HAP-1 (cell line): ENCODE results near the gene R3HDM4.

Source experiments
- DNase-seq, 2 experiments: peaks; one replicate each; pipeline ENCODE4 v3.0.0-alpha.2; 2016 to 2020; ENCODE audit warnings: low spot score in 2 of 2
- H3K27me3 ChIP-seq: fragments of 250-450 bp; sonication (Bioruptor Pico); 2 replicates; pipeline ENCODE4 v1.5.1; 2020; ENCODE audit warnings: low read depth, mild to moderate bottlenecking, moderate library complexity
- H3K36me3 ChIP-seq: fragments of 250-450 bp; sonication (Bioruptor Pico); replicated peaks from 2 replicates; pipeline ENCODE4 v1.5.1; 2020; ENCODE audit warnings: mild to moderate bottlenecking
- H3K4me1 ChIP-seq: fragments of 250-450 bp; sonication (Bioruptor Pico); 2 replicates; pipeline ENCODE4 v1.5.1; 2020; ENCODE audit warnings: mild to moderate bottlenecking
- H3K4me3 ChIP-seq: fragments of 250-450 bp; sonication (Bioruptor Pico); 2 replicates; pipeline ENCODE4 v1.5.1; 2020; ENCODE audit warnings: mild to moderate bottlenecking, moderate library complexity
- H3K9me3 ChIP-seq: fragments of 250-450 bp; sonication (Bioruptor Pico); 2 replicates; pipeline ENCODE4 v1.5.1; 2020; ENCODE audit warnings: mild to moderate bottlenecking, moderate library complexity
- in situ Hi-C: fragments of 300-500 bp; cut with MboI; formaldehyde crosslinking; loops from 3 replicates; pipeline ENCODE4 v1.14.3; 2020; ENCODE audit warnings: low sequenced_read_pairs, inconsistent platforms, mixed read lengths

The R3HDM4 gene

GRCh38 chr19:952680-953444, 39.8 kb upstream of the R3HDM4 start:
- in situ Hi-C loops = no loop called here
- no peak for DNase-seq
- no peak overlapping the region for H3K4me3 ChIP-seq
- no peaks in the 10 kb centered on the region for H3K4me1 ChIP-seq
- H3K36me3 ChIP-seq = peaks cover 4% of the 10 kb centered on the region; the same call in 1 of the 2 replicates
- H3K27me3 ChIP-seq = no peaks in the 10 kb centered on the region
- H3K9me3 ChIP-seq = no peaks in the 10 kb centered on the region

GRCh38 chr19:952049-952679, 39.1 kb upstream of the R3HDM4 start:
- no peaks in the 10 kb centered on the region for H3K9me3 ChIP-seq
- in situ Hi-C loops = no loop called here
- no peak for DNase-seq
- H3K4me1 ChIP-seq = no peaks in the 10 kb centered on the region
- H3K27me3 ChIP-seq = no peaks in the 10 kb centered on the region
- H3K36me3 ChIP-seq = peaks cover 8% of the 10 kb centered on the region; the same call in 1 of the 2 replicates
- H3K4me3 ChIP-seq = no peak overlapping the region

- no peaks in the 10 kb centered on the region for H3K27me3 ChIP-seq
- no peak for DNase-seq
- H3K4me1 ChIP-seq = no peaks in the 10 kb centered on the region
- no peaks in the 10 kb centered on the region for H3K9me3 ChIP-seq
- in situ Hi-C loops = no loop called here
- no peak overlapping the region for H3K4me3 ChIP-seq
- H3K36me3 ChIP-seq = peaks cover 8% of the 10 kb centered on the region; the same call in 1 of the 2 replicates
These were observed 37.5 kb upstream of the R3HDM4 start for GRCh38 chr19:950352-951066.

- H3K27me3 ChIP-seq = no peaks in the 10 kb centered on the region
- in situ Hi-C loops = no loop called here
- H3K36me3 ChIP-seq = peaks cover 8% of the 10 kb centered on the region; the same call in 1 of the 2 replicates
- DNase-seq = no peak
- no peak overlapping the region for H3K4me3 ChIP-seq
- H3K4me1 ChIP-seq = no peaks in the 10 kb centered on the region
- no peaks in the 10 kb centered on the region for H3K9me3 ChIP-seq
These were observed 36.0 kb upstream of the R3HDM4 start for GRCh38 chr19:948842-949496.

GRCh38 chr19:947707-948539, 34.9 kb upstream of the R3HDM4 start:
- Histone ChIP-seq H3K9me3 (no peaks in the 10 kb centered on the region), H3K27me3 (no peaks in the 10 kb centered on the region), H3K4me1 (no peaks in the 10 kb centered on the region), H3K36me3 (peaks cover 8% of the 10 kb centered on the region; the same call in 1 of the 2 replicates), H3K4me3 (no peak overlapping the region)
- DNase-seq = no peak
- in situ Hi-C loops = no loop called here

- DNase-seq = no peak
- Histone ChIP-seq H3K36me3 (peaks cover 12% of the 10 kb centered on the region; the same call in 1 of the 2 replicates), H3K9me3 (no peaks in the 10 kb centered on the region), H3K4me3 (no peak overlapping the region), H3K27me3 (no peaks in the 10 kb centered on the region), H3K4me1 (no peaks in the 10 kb centered on the region)
- in situ Hi-C loops = no loop called here
These were observed 34.2 kb upstream of the R3HDM4 start for GRCh38 chr19:947090-947706.

GRCh38 chr19:945401-946252, 32.6 kb upstream of the R3HDM4 start:
- DNase-seq = no peak
- H3K4me1 ChIP-seq = no peaks in the 10 kb centered on the region
- H3K4me3 ChIP-seq = no peak overlapping the region
- H3K36me3 ChIP-seq = peaks cover 12% of the 10 kb centered on the region
- no peaks in the 10 kb centered on the region for H3K9me3 ChIP-seq
- in situ Hi-C loops = no loop called here
- no peaks in the 10 kb centered on the region for H3K27me3 ChIP-seq

- H3K4me3 ChIP-seq = no peak overlapping the region
- in situ Hi-C loops = no loop called here
These were observed 31.7 kb upstream of the R3HDM4 start for GRCh38 chr19:944663-945241.

GRCh38 chr19:944171-944567, 31.1 kb upstream of the R3HDM4 start:
- H3K9me3 ChIP-seq = no peaks in the 10 kb centered on the region
- H3K36me3 ChIP-seq = peaks cover 22% of the 10 kb centered on the region
- no peak overlapping the region for H3K4me3 ChIP-seq
- H3K4me1 ChIP-seq = no peaks in the 10 kb centered on the region
- DNase-seq = no peak
- H3K27me3 ChIP-seq = no peaks in the 10 kb centered on the region
- in situ Hi-C loops = no loop called here

More at GRCh38 chr19:944663-945241, 31.7 kb upstream of the R3HDM4 start:
- Histone ChIP-seq H3K4me1 (no peaks in the 10 kb centered on the region), H3K27me3 (no peaks in the 10 kb centered on the region), H3K9me3 (no peaks in the 10 kb centered on the region), H3K36me3 (peaks cover 18% of the 10 kb centered on the region)
- no peak for DNase-seq

GRCh38 chr19:943551-944170, 30.6 kb upstream of the R3HDM4 start:
- DNase-seq = no peak
- no peaks in the 10 kb centered on the region for H3K9me3 ChIP-seq
- peaks cover 22% of the 10 kb centered on the region for H3K36me3 ChIP-seq
- in situ Hi-C loops = no loop called here
- H3K27me3 ChIP-seq = no peaks in the 10 kb centered on the region
- no peaks in the 10 kb centered on the region for H3K4me1 ChIP-seq
- no peak overlapping the region for H3K4me3 ChIP-seq

GRCh38 chr19:942133-942645, 29.2 kb upstream of the R3HDM4 start:
- no peak overlapping the region for H3K4me3 ChIP-seq
- H3K4me1 ChIP-seq = no peaks in the 10 kb centered on the region
- DNase-seq = no peak
- H3K36me3 ChIP-seq = peaks cover 19% of the 10 kb centered on the region
- no peaks in the 10 kb centered on the region for H3K27me3 ChIP-seq
- in situ Hi-C loops = no loop called here
- H3K9me3 ChIP-seq = no peaks in the 10 kb centered on the region
